GM12875 (cell line): ENCODE measurements around the gene KCNT1.

Source experiments
- H3K4me3 ChIP-seq: one replicate; pipeline ENCODE4 v1.5.1; 2011; ENCODE audit warnings: low read depth, low read length, control low read depth
- CTCF ChIP-seq: IDR thresholded peaks from 2 replicates; pipeline ENCODE4 v1.5.1; 2011; ENCODE audit warnings: low read depth, mild to moderate bottlenecking, control low read depth, inconsistent platforms, low read length, moderate library complexity, borderline replicate concordance; ENCODE audit not compliant: insufficient read depth

KCNT1 gene

DNA sequence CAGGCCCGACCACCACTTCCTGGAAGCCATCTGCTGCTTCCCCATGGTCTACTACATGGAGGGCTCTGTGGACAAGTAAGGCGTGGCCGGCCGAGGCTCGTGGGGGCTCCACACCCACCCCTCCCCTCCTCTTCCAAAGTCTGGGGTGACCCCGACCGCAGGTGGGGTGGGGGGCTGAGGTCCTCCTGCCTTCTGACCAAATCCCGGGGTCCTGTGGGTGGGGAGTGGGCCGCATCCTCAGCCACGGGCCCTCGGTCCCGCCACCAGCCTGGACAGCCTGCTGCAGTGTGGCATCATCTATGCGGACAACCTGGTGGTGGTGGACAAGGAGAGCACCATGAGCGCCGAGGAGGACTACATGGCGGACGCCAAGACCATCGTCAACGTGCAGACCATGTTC lies 76.4 kb downstream of the KCNT1 start:
- TF ChIP-seq CTCF, result no peak
- H3K4me3 ChIP-seq, result no peak overlapping the region

DNA sequence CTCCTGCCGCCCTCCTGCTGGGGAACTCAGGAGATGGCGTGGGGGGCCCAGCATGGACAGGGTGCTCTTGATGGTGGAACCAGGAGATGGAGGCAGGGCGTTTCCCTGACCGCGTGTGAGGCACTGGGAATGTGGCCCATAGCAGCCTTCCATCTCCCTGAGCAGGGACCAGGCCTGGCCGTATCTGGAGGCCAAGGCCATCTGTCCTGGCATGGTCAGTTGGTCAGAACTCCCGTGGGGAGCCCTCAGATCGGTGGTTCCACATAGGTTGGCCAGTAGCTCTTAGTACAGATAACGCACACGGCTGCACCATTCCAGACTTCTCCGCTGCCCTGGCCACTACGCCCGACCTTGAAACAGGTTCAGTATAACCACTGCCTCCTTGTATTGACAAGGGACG lies 77.6 kb downstream of the KCNT1 start:
- H3K4me3 ChIP-seq, result no peak overlapping the region
- no peak for TF ChIP-seq CTCF

DNA sequence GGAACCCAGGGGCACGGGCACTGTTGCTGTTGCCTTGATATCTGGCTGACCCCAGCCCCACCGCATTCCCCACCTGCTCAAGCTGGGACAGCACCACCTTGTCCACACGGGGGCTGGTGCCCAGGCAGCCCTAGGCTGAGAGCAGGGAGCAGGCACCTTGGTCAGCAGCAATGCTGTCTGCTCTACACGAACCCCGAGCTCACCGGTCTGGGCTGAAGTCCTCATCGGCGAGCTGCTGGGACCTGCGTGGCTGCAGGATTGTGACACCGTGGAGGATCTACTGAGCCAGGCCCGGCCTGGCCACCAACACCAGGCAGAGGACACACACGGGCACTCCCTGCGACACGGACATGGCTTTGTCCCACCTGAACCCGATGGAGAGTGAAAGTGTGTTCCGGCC lies 78.1 kb downstream of the KCNT1 start:
- TF ChIP-seq CTCF, result no peak
- H3K4me3 ChIP-seq, result no peak overlapping the region

GRCh38 chr9:135780626-135781025 lies 78.6 kb downstream of the KCNT1 start:
- no peak overlapping the region for H3K4me3 ChIP-seq
- TF ChIP-seq CTCF, result no peak

DNA sequence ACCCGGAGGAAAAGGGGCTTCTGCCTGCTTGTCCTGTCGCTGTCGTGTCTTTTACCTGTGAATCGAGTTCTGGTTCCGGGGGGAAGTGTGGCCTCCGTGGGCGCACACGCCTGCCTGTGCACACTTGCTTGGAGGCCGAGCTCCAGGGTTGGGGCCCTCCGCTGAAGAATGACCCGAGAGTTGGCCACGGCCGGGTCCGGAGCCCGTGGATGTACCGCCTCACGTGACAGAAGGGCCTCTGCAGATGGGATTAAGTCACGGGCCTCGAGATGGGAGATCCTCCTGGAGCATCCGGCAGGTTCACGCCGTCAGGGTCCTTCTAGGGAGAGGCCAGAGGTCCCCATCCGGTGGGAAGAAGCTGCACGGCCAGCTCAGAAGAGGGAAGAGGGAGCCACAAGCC lies 81.0 kb downstream of the KCNT1 start:
- TF ChIP-seq CTCF, result no peak
- H3K4me3 ChIP-seq, result no peak overlapping the region

GRCh38 chr9:135783540-135784245 lies 81.7 kb downstream of the KCNT1 start:
- no peak for TF ChIP-seq CTCF

GRCh38 chr9:135785013-135785575 lies 83.1 kb downstream of the KCNT1 start:
- no peak overlapping the region for H3K4me3 ChIP-seq
- no peak for TF ChIP-seq CTCF

More at GRCh38 chr9:135783540-135784245, 81.7 kb downstream of the KCNT1 start:
- no peak overlapping the region for H3K4me3 ChIP-seq
